ENCODE results near the gene ADGRF3. TPM values are rescaled to one million over a fixed set of nuclear protein-coding genes. Genes with fewer than 3 reads are reported as not detected.
A peak's percentile ranks its signal among the peaks of the same experiment; 100 is the strongest.

The ADGRF3 gene
- total and polyA plus RNA-seq, 2 of the 13 experiments (the other 11 are each of a cell fraction or from before 2014, with no cell fraction given), result 0.40 to 1.5 TPM

- TF ChIP-seq ETS1 (CRISPR knock-in tag; IDR thresholded peaks at IDR 0.05), result no peak
- TF ChIP-seq ZNF879 (CRISPR knock-in tag; IDR thresholded peaks at IDR 0.05), result no peak; the same call in 1 of the 2 replicates
- no peak for TF ChIP-seq THYN1 (CRISPR knock-in tag; IDR thresholded peaks at IDR 0.05; ENCODE audit: borderline replicate concordance, low read depth)
- TF ChIP-seq ARHGAP35 (CRISPR knock-in tag; IDR thresholded peaks at IDR 0.05; ENCODE audit: borderline replicate concordance), result no peak
- TF ChIP-seq MTERF4 (CRISPR knock-in tag; IDR thresholded peaks at IDR 0.05), result peak; percentile 88
- no peak for TF ChIP-seq PRMT3 (CRISPR knock-in tag; IDR thresholded peaks at IDR 0.05; ENCODE audit: borderline replicate concordance, low read depth)
- peak; percentile 20; the same call in 1 of the 2 replicates for TF ChIP-seq ZNF446 (CRISPR knock-in tag; IDR thresholded peaks at IDR 0.05)
- 0 out of 2 replicates have a peak, but pooled peaks have one; percentile 15 for TF ChIP-seq NAIF1 (CRISPR knock-in tag; IDR thresholded peaks at IDR 0.05; ENCODE audit: borderline replicate concordance)
- TF ChIP-seq PLSCR1 (CRISPR knock-in tag; IDR thresholded peaks at IDR 0.05; ENCODE audit: borderline replicate concordance), result no peak
- no peak for TF ChIP-seq TCF7 (IDR thresholded peaks at IDR 0.05; ENCODE audit: low read depth)
- no peak for TF ChIP-seq NFE2L1 (CRISPR knock-in tag; IDR thresholded peaks at IDR 0.05; ENCODE audit: borderline replicate concordance)
- no peak for TF ChIP-seq ZMYM4 (CRISPR knock-in tag; IDR thresholded peaks at IDR 0.05)
- no peak; the same call in 1 of the 2 replicates for TF ChIP-seq KLF6 (CRISPR knock-in tag; IDR thresholded peaks at IDR 0.05)
- no peak for TF ChIP-seq HMGA1 (CRISPR knock-in tag; conservative IDR thresholded peaks at IDR 0.05)
- no peak for TF ChIP-seq HOXD1 (CRISPR knock-in tag; IDR thresholded peaks at IDR 0.05)
- TF ChIP-seq DMTF1 (CRISPR knock-in tag; IDR thresholded peaks at IDR 0.05), result no peak
- TF ChIP-seq GATA4 (IDR thresholded peaks at IDR 0.05; ENCODE audit: borderline replicate concordance, low read depth), result no peak
- no peak for TF ChIP-seq ZNF547 (CRISPR knock-in tag; IDR thresholded peaks at IDR 0.05)
- no peak for TF ChIP-seq ZNF234 (CRISPR knock-in tag; conservative IDR thresholded peaks at IDR 0.05)
- TF ChIP-seq ZNF20 (CRISPR knock-in tag; IDR thresholded peaks at IDR 0.05), result no peak
- no peak for TF ChIP-seq PPARG (CRISPR knock-in tag; conservative IDR thresholded peaks at IDR 0.05)
- TF ChIP-seq TBP (CRISPR knock-in tag; IDR thresholded peaks at IDR 0.05), result no peak
- TF ChIP-seq ZUFSP (CRISPR knock-in tag; IDR thresholded peaks at IDR 0.05; ENCODE audit: borderline replicate concordance), result no peak
- TF ChIP-seq SOX6 (IDR thresholded peaks at IDR 0.05), result no peak
- TF ChIP-seq SOX6 (CRISPR knock-in tag; IDR thresholded peaks at IDR 0.05), result no peak
Observed at GRCh38 chr2:26346454-26347053, at the start of gene ADGRF3 (continued).
